HG03432 (cell line): ENCODE data around the gene OOSP2.

Experiments used
- ATAC-seq: cut with Tn5 transposase; IDR thresholded peaks from one replicate; pipeline ENCODE4 v1.9.1; 2021; ENCODE audit warnings: mild to moderate bottlenecking, moderate library complexity; ENCODE audit not compliant: unreplicated experiment

The OOSP2 gene

DNA sequence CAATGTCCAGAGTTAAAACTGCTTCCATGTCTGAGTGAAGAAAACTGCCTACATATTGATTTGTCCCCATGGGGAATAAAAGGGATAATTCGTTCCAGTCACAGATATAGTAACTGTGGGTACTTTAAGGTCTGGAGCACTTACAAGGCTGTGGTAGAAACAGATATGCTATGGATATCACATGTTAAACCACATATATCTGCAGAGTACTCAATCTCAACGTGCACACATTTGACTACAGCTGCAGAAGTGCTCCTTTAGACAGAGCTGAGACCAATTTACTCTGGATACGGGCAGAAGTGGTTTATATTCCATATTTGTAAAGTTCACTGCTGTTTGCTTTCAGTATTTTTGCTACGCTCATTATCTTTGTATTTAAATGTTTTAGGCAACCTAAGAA is 38.5 kb downstream of the OOSP2 start:
- ATAC-seq: no peak

DNA sequence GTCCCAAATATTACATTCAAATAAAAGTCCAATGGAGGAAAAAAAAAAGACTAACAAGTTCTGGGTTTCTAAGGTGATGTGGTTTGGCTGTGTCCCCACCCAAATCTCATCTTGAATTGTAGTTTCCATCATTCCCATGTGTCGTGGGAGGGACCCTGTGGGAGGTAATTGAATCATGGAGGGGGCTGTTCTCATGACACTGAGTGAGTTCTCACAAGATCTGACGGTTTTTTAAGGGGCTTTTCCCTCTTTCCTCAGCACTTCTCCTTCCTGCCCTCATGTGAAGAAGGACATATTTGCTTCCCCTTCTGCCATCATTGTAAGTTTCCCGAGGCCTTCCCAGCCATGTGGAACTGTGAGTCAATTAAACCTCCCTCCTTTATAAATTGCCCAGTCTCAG is 40.3 kb downstream of the OOSP2 start:
- ATAC-seq: no peak

DNA sequence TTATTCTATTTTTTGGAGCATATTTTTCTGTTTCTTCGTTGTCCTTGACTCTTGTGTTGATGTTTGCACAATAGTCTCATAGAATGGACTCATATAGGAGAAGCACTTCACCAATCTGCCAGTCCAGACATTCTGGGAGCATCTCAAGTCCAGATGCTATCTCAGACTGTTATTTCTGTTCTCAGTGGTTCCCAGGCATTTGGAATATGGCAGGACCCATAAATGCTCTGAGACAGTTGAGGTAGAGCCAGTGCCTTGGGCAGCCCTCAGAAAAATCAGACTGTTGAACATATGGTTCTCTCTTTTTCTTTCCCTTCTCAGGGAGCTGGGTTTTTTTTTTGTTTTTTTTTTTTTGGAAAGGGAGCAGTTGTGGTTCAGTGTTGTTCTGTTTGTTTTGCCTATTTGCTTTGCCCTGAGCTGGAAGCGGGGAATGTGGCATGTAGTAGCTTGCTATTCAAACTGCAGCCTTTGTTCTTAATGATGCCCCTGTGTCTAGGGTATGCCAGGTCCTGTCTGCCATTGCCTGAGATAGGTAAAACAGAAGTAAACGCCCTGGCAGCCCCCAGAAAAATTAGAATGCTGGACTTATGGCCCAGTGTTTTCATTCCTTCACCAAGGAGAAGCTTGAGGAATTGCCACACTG is 44.5 kb downstream of the OOSP2 start:
- no peak for ATAC-seq

DNA sequence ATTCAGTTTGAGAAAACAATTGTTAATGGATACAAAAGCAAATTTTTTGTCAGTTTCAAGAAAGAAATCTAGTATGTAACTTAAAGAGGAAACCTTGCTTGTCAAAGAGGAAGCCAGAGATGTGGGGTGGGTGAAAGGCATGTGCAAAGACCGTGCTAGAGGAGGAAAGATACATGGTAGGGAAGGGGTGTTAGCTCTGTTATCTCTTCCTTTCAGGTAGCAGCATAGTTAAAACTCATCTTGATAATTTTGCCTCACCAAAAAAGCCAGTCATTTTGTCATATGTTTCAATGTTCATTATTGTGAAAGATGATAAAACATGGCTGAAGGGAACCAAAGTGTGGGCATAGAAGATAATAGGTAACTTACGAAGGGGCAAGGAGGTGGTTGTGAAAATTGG is 45.7 kb downstream of the OOSP2 start:
- no peak for ATAC-seq

DNA sequence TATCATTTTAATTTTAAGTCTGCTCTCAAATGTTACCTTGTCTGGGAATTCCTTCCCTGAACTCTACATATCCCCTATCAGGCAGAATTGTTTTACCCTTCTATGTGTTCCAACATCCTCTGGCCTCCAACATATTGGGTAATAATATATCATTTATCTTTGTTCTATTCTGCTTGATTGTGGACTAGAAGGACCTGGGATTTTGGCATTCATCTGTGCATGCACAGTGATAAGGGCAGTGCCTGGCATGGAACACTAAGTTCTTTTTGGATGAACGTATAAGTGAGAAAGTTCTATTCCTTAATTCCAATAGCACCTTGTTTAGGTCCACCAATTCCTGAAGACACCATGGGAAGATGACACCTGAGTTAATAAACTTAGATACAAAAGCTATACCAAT is 47.0 kb downstream of the OOSP2 start:
- ATAC-seq: no peak

DNA sequence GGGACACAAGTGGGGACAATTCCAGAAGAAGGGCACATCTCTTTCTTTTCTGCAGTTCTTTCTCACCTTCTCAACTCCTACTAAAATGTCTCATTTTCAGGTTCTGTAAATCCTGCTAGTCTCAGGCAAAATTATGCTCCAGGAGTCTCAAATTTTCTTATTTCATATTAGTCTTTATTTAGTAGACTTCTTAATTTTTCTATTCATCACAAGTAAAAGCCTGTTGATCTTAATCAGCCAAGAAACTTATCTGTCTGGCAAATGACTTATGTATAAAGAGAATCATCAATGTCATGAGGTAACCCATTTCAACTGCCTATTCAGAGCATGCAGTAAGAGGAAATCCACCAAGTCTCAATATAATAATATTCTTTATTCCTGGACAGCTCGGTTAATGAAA is 48.2 kb downstream of the OOSP2 start, which contains the start of gene MS4A2:
MS4A2 (plus strand) TSS at position 301 of the 400 bp plus-strand sequence. CDS start 102 bp downstream, outside the sequence.
- ATAC-seq: no peak

DNA sequence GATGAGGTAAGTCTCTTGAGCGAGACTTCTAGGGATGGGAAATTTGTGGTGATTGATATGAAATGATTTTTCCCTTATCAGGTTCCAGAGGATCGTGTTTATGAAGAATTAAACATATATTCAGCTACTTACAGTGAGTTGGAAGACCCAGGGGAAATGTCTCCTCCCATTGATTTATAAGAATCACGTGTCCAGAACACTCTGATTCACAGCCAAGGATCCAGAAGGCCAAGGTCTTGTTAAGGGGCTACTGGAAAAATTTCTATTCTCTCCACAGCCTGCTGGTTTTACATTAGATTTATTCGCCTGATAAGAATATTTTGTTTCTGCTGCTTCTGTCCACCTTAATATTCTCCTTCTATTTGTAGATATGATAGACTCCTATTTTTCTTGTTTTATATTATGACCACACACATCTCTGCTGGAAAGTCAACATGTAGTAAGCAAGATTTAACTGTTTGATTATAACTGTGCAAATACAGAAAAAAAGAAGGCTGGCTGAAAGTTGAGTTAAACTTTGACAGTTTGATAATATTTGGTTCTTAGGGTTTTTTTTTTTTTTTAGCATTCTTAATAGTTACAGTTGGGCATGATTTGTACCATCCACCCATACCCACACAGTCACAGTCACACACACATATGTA is 55.4 kb downstream of the OOSP2 start:
- no peak for ATAC-seq

DNA sequence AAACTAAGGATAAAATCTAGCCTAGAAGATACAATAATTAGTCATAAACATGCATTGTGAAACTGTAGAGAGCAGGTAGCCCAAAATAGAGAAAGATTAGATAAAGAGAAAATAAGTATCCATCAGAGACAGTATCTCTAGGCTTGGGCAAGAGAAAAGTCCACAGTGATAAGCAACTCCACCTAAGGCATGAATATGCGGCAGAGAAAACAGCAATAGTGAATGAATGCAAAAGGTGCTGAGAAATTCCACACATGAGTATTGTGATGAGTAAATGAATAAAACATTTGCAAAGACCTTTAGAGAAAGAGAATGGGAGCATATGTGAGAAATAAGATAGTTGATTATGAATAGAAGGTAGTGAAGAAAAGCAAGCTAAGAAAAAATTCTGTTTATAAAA is 57.0 kb downstream of the OOSP2 start:
- no peak for ATAC-seq
